ENCODE measurements around the gene C10orf71.

Gene C10orf71

GRCh38 chr10:49301302-49301701 is 2.3 kb downstream of the C10orf71 start:
- H3K4me1 ChIP-seq (ENCODE audit: control insufficient read depth, low read length), result peaks cover 19% of the 10 kb centered on the region
- H3F3A ChIP-seq (ENCODE audit: control insufficient read depth, insufficient read depth), result no peaks in the 10 kb centered on the region
- no peaks in the 10 kb centered on the region for H4K20me1 ChIP-seq (ENCODE audit: control insufficient read depth, insufficient read depth, low read depth, low read length)
- H3K79me2 ChIP-seq (ENCODE audit: control insufficient read depth, low read length), result no peaks in the 10 kb centered on the region
- TF ChIP-seq, protein P1, sequence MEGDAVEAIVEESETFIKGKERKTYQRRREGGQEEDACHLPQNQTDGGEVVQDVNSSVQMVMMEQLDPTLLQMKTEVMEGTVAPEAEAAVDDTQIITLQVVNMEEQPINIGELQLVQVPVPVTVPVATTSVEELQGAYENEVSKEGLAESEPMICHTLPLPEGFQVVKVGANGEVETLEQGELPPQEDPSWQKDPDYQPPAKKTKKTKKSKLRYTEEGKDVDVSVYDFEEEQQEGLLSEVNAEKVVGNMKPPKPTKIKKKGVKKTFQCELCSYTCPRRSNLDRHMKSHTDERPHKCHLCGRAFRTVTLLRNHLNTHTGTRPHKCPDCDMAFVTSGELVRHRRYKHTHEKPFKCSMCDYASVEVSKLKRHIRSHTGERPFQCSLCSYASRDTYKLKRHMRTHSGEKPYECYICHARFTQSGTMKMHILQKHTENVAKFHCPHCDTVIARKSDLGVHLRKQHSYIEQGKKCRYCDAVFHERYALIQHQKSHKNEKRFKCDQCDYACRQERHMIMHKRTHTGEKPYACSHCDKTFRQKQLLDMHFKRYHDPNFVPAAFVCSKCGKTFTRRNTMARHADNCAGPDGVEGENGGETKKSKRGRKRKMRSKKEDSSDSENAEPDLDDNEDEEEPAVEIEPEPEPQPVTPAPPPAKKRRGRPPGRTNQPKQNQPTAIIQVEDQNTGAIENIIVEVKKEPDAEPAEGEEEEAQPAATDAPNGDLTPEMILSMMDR (IDR thresholded peaks at IDR 0.05; ENCODE audit: low read depth, low read length, poor library complexity, severe bottlenecking), result no peak
- no peak for TF ChIP-seq EZH2phosphoT487 (IDR thresholded peaks at IDR 0.05; ENCODE audit: borderline replicate concordance, low read length)
- no peak overlapping the region for H3K4me2 ChIP-seq (ENCODE audit: low read length)
- no peak overlapping the region for H3K27ac ChIP-seq (ENCODE audit: low read depth, low read length)
- no peaks in the 10 kb centered on the region for H3K36me3 ChIP-seq (ENCODE audit: control insufficient read depth, low read length)
- no peaks in the 10 kb centered on the region for H3K9me2 ChIP-seq (replicated peaks; ENCODE audit: control insufficient read depth, low read length)
- no peak overlapping the region for H3K4me3 ChIP-seq (ENCODE audit: low read length)
- H3K9me3 ChIP-seq (ENCODE audit: control insufficient read depth, insufficient read depth, low read length), result no peaks in the 10 kb centered on the region
- peaks cover 2% of the 10 kb centered on the region; the same call in 1 of the 2 replicates for H3K27me3 ChIP-seq (ENCODE audit: control insufficient read depth, low read length)

GRCh38 chr10:49302088-49302487 is 3.1 kb downstream of the C10orf71 start:
- peaks cover 2% of the 10 kb centered on the region; the same call in 1 of the 2 replicates for H3K27me3 ChIP-seq (ENCODE audit: control insufficient read depth, low read length)
- H3K9me2 ChIP-seq (replicated peaks; ENCODE audit: control insufficient read depth, low read length), result no peaks in the 10 kb centered on the region
- no peak for TF ChIP-seq EZH2phosphoT487 (IDR thresholded peaks at IDR 0.05; ENCODE audit: borderline replicate concordance, low read length)
- TF ChIP-seq, protein P1 (IDR thresholded peaks at IDR 0.05; ENCODE audit: low read depth, low read length, poor library complexity, severe bottlenecking), result no peak
- no peak overlapping the region for H3K27ac ChIP-seq (ENCODE audit: low read depth, low read length)
- H3K36me3 ChIP-seq (ENCODE audit: control insufficient read depth, low read length), result no peaks in the 10 kb centered on the region
- no peak overlapping the region for H3K4me2 ChIP-seq (ENCODE audit: low read length)
- no peaks in the 10 kb centered on the region for H3F3A ChIP-seq (ENCODE audit: control insufficient read depth, insufficient read depth)
- no peaks in the 10 kb centered on the region for H3K9me3 ChIP-seq (ENCODE audit: control insufficient read depth, insufficient read depth, low read length)
- H3K79me2 ChIP-seq (ENCODE audit: control insufficient read depth, low read length), result no peaks in the 10 kb centered on the region
- H3K4me1 ChIP-seq (ENCODE audit: control insufficient read depth, low read length), result peaks cover 19% of the 10 kb centered on the region
- no peak overlapping the region for H3K4me3 ChIP-seq (ENCODE audit: low read length)
- H4K20me1 ChIP-seq (ENCODE audit: control insufficient read depth, insufficient read depth, low read depth, low read length), result no peaks in the 10 kb centered on the region

- H3K4me3 ChIP-seq (ENCODE audit: low read length), result no peak overlapping the region
- TF ChIP-seq, protein P1 (IDR thresholded peaks at IDR 0.05; ENCODE audit: low read depth, low read length, poor library complexity, severe bottlenecking), result no peak
- TF ChIP-seq EZH2phosphoT487 (IDR thresholded peaks at IDR 0.05; ENCODE audit: borderline replicate concordance, low read length), result no peak
- no peaks in the 10 kb centered on the region for H3K9me2 ChIP-seq (replicated peaks; ENCODE audit: control insufficient read depth, low read length)
- H4K20me1 ChIP-seq (ENCODE audit: control insufficient read depth, insufficient read depth, low read depth, low read length), result no peaks in the 10 kb centered on the region
- no peak overlapping the region for H3K27ac ChIP-seq (ENCODE audit: low read depth, low read length)
- H3K4me1 ChIP-seq (ENCODE audit: control insufficient read depth, low read length), result peaks cover 19% of the 10 kb centered on the region
- no peaks in the 10 kb centered on the region for H3K79me2 ChIP-seq (ENCODE audit: control insufficient read depth, low read length)
- H3K36me3 ChIP-seq (ENCODE audit: control insufficient read depth, low read length), result no peaks in the 10 kb centered on the region
- no peaks in the 10 kb centered on the region for H3K9me3 ChIP-seq (ENCODE audit: control insufficient read depth, insufficient read depth, low read length)
- no peaks in the 10 kb centered on the region for H3F3A ChIP-seq (ENCODE audit: control insufficient read depth, insufficient read depth)
- H3K27me3 ChIP-seq (ENCODE audit: control insufficient read depth, low read length), result peaks cover 2% of the 10 kb centered on the region; the same call in 1 of the 2 replicates
- no peak overlapping the region for H3K4me2 ChIP-seq (ENCODE audit: low read length)
Measured at GRCh38 chr10:49303711-49304110, 4.7 kb downstream of the C10orf71 start.

Data from DOHH2 (cell line).